Activated T-helper 1 cell treated with Interleukin-2 at 50 U/mL for 16 hours (primary cell): ENCODE data around the gene CIC.

Experiments used
- DNase-seq: peaks from one replicate; pipeline ENCODE4 v3.0.0-alpha.2; 2020; ENCODE audit warnings: low read depth

The CIC gene

DNA sequence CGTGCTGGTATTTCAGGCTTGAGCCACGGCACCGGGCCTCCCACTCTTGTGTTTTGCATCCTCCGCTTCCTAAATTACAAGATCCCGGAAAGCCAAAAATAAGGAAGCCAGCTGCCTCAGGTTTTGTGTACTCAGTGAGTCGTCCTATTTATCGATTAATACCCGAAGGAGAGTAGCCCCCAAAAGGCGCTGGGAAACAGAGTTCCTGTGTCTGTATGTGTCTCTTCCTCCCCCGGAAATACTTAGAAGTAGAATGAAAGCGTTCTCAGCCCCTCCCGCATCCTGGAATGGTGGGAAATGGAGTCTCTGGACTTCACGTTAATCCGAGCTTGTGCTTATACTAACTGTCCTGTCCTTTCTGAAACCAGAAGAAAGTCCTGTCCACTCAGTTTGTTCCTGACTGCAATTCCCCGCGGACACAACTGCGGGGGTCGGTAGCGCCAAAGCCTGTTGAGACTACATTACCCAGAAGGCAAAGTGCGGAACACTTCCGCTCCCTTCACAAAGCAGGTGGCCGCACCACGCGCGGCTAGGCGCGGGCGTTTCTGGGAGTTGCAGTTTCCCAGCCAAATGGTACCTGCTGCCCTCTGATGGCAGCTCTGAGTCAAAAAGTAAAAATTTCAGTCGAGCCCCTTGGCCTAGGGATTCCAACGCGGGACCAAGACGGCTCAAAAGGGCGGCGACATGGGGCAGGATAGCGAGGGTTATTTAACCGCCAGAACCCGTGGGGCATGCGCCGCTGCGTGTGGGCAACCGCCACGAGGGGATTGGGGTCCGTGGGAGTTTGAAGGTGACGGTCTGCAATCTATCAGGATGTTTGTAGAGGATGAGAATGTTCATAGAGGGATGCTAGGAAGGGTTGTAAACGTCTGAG, 24.5 kb upstream of the CIC start:
- DNase-seq: peak; percentile 84

DNA sequence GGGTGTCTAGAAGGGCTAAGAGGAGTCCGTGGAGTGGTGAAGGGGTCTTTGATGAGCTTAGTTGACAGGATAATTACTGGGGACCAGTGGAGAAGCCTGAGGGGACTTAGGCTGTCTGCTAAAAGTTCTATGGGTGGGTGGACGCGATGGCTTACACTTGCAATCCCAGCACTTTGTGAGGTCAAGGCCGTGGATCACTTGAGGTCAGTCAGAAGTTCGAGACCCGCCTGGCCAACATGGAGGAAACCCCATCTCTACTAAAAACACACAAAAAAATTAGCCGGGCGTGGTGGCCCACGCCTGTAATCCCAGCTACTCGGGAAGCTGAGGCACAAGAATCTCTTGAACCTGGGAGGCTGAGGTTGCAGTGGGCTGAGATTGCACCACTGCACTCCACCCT, 23.8 kb upstream of the CIC start:
- no peak for DNase-seq

DNA sequence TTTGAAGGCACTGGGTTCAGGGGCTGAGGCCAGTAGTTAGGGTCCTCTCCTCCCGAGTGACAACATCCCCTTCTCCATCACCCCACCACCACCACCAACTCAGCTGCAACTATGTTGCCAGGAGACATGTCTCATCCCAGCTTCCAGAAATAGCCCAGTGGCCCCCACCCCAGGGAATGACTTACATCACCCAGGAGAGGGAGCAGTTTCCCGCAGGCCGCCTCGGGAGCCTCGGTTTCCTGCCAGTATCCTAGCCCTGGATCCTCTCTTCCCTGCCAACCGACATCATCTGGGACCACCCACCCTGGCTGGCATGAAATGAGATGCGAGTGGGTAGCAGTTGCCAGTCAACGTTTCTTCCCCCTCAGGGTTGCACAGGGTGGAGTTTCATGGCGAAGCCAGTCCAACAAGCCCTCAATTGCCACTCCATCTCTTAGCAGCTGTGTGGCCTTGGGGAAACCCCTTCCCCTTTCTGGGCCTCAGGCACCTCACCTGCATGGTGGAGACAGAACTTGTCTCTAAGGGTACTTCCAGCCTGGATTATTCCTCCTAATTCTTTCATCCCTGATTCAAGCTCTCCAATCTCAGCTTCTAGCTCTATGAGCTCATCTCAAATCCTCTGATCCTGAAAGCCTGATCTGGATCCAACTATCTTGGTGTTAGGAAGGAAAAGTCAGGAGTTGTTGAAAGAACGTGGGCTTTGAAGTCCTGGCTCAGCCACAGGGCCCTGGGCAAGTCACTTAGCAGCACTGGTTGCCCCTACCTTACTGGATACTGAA, 22.7 kb upstream of the CIC start:
- no peak for DNase-seq

- DNase-seq: no peak
These were observed 22.0 kb upstream of the CIC start for GRCh38 chr19:42246922-42247639.

GRCh38 chr19:42247640-42248199, 21.3 kb upstream of the CIC start:
- no peak for DNase-seq

GRCh38 chr19:42248270-42249148, 20.5 kb upstream of the CIC start:
- no peak for DNase-seq

DNA sequence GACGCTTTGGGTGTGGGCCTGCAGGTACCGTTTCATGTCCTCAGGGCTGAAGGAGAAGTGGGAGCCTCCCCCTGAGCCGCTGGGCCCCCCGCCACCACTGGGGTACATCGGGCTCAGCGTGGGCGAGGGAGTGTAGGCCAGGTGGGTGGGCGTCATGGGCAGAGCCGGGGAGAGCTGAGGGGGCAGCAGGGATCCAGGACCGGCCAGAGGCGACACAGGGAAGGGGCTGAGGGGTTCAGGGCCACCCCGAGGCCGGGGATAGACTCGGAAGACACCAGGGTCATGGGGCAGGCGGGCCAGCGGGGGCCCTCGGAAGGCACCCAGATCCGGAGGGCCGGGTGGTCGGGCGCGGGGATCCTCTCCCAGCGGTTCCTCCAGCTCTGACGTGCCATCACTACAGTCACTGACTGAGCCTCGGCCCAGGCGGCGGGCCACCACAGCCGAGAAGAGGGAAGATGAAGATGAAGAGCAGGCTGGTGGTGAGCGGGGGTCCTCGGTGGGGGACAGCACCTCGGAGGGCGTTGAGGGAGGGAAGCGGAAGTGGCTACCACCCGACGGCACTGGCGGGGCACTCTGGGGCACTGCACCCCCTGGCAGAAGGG, 19.8 kb upstream of the CIC start:
- no peak for DNase-seq

GRCh38 chr19:42249769-42250168, 19.3 kb upstream of the CIC start:
- no peak for DNase-seq

- no peak for DNase-seq
These were observed 18.8 kb upstream of the CIC start for GRCh38 chr19:42250183-42250665.

- no peak for DNase-seq
These were observed 18.2 kb upstream of the CIC start for GRCh38 chr19:42250666-42251531.

- DNase-seq: no peak
These were observed 17.3 kb upstream of the CIC start for GRCh38 chr19:42251572-42252358.

DNA sequence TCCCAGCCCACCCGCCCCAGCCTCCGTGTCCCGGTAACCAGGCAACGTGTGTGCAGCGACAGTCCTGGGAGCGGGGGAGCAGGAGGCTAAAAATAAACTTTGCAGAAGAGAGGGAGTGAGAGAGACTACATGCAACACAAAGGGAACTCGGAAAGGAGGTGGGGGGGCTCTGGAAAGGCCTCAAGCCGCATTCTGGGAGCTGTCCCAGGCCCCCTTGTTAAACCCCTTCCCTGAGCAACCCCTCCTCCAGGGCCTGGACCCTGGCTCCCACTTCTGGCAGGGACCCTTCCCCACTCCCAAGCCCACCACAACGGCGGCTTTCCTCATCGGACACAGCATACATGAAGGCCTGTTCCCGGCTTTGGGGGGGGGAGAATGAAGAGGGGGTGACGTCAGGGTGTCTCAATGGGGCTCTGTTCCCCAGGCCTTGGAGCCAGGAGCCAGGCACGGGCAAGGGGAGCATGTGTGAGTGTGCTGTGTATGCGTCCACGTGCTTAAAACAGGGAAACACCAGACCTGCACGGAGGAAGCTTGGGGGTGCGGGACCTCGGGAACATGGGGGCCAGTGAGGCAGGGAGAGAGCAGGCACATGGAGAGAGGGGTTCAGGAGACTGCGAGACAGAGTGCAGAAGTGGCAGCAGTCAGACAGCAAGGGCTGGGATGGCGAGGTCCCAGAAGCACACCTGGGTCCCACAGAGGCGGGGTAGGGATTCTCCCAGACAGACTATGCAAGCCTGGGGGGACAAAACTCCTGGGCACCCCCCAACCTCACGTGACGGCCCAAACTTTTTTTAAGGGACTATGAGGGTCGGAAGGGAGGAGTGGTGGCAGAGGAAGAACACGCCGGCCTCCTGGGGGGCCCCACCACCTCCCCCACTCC, 16.4 kb upstream of the CIC start:
- DNase-seq: no peak

GRCh38 chr19:42253245-42254088, 15.6 kb upstream of the CIC start:
- DNase-seq: peak; percentile 50

DNA sequence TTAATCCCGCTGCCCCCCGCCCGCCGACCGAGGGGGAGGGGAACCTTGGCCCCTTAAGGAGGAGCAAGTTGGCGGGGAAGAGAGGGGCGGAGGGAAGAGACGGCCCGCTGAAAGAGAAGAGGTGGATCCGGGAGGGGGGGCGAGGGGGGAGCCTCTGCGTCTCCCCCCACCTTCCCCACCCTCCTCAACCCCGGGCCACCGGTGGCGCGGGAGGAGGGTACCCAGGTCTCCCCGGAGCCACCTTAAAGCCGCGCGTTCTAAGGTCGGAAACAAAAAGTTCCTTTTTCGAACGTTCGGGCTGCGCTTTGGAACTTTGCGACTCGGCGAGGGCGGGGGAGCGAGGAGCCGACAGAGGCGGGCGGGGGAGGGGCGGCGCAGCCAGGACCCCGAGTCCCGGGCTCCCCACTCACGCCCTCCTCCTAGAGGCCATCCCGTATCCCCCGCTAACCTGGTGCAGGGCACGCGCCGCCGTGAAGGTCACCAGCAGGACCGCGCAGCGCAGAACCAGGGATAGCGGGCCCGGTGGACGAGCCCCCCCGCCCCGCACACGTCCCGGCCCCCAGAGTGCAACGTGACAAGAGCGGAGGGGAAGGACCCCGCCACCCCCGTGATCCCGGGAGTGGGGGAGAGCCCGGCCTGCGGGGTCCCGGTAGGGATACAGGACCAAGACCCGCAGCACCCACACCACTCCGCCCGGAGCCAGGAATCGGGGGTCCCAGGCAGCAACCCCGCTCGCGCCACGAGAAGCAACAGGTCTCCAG, 14.8 kb upstream of the CIC start:
- peak; percentile 67 for DNase-seq

- DNase-seq: peak; percentile 91
These were observed 13.9 kb upstream of the CIC start, which contains the start of gene ERF for GRCh38 chr19:42254850-42255765. TSS of gene ERF (minus strand) at chr19:42255128. CDS start at chr19:42254999, 129 bp downstream.
